HG02588 (cell line): ENCODE measurements around the gene CEBPA.

ENCODE experiments used
- ATAC-seq: cut with Tn5 transposase; IDR thresholded peaks from one replicate; pipeline ENCODE4 v1.9.1; 2021; ENCODE audit warnings: mild to moderate bottlenecking, moderate library complexity; ENCODE audit not compliant: unreplicated experiment

CEBPA gene

GRCh38 chr19:33289261-33289660, 13.1 kb downstream of the CEBPA start:
- ATAC-seq: no peak

DNA sequence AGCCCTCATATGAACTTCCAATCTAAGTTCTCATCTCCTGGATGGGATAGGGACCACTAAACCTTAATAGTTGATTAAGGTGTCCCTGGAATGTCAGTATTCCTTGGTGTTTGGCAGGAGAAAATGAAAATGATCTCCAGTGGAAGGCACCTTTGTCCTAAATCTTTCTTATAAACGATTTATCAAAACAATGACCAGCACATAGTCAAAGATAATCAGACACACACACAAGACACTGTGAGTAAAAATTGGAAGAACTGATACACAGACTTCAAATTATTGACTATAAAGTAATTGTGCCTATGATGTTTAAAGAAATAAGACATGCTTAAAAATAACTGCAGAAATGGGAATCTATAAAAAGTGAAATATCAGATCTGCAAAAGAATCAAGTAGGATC, 13.7 kb downstream of the CEBPA start:
- no peak for ATAC-seq

GRCh38 chr19:33287927-33288326, 14.4 kb downstream of the CEBPA start:
- ATAC-seq: no peak

DNA sequence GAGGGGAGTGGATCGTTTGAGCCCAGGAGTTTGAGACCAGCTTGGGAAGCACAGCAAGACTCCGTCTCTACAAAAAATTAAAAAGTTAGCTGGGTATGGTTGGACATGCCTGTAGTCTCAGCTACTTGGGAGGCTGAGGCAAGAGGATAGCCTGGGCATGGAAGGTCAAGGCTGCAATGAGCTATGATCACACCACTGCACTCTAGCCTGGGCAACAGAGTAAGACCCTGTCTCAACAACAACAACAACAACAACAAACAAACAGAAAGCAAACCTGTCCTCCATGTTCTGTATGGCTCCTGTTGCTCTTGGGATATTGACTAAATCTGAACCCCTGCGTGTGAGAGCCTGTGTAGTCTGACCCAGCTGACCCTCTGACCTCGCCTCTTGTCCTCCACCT, 14.9 kb downstream of the CEBPA start:
- ATAC-seq: no peak

- ATAC-seq: no peak
These were observed 15.4 kb downstream of the CEBPA start for GRCh38 chr19:33286899-33287298.

GRCh38 chr19:33285441-33285927, 16.9 kb downstream of the CEBPA start:
- ATAC-seq: no peak

DNA sequence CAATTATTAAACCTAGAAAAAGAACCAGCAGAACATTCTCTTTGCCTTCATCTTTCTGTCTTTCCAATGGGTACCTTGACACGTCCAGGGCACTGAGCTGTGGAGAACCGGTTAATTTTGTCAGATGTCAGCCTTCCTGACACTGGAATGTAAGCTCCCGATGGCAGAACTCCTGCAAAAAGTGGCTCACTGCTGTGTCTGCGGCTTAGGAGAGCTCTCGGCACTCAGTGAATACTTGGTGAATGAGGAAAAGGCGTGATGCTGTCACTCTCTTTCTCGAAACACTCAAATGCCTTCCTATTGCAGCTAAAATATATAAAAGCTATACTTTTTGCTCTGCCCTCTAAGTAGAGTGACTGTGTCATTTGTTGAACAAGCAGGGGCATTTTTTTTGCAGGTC, 17.6 kb downstream of the CEBPA start:
- ATAC-seq: no peak

- no peak for ATAC-seq
These were observed 18.1 kb downstream of the CEBPA start for GRCh38 chr19:33284146-33284643.

DNA sequence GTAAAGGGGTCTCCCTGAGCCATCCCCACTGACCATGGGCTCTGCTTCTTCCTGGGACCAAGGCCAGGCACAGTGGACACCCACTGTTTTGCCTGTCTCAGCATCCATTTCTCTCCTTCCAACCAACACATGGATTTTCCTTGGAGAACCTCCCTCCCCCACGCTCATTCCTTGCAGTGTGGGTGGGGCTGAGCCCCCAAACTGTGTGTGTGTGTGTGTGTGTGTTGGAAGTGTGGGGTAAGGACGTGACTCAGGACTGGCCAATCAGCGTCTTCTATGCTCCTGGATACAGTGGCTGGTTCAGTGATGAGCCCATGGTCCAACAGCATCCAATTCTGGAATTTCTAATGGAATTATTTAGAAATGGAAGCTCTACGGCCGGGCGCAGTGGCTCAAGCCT, 18.7 kb downstream of the CEBPA start:
- no peak for ATAC-seq

- ATAC-seq: no peak
These were observed 20.2 kb downstream of the CEBPA start for GRCh38 chr19:33282036-33282671.

- no peak for ATAC-seq
These were observed 20.9 kb downstream of the CEBPA start for GRCh38 chr19:33281296-33281926.

DNA sequence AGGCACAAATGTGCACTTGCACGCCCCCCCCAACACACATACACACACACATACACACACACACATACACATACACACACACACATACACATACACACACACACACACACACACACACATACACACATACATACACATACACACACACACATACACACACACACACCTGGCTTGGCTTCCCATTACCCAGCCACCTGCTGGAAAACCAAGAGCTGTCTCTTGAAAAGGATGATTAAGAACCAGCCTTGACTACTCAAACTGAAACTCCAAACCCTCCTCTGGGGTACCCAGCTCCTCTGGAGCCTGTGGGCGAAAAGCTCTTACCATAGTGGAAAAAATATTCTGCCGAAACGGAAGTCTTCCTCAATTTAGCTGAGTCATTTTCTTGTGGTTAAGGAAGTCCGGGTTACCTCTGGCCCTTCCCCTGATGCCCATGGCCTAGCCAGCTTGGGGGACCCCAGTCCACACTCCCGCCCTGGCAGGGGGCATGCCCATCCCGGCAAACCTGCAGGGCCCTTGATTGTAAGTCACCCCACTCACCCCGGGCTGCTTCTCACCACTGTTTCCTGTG, 21.9 kb downstream of the CEBPA start:
- ATAC-seq: no peak

DNA sequence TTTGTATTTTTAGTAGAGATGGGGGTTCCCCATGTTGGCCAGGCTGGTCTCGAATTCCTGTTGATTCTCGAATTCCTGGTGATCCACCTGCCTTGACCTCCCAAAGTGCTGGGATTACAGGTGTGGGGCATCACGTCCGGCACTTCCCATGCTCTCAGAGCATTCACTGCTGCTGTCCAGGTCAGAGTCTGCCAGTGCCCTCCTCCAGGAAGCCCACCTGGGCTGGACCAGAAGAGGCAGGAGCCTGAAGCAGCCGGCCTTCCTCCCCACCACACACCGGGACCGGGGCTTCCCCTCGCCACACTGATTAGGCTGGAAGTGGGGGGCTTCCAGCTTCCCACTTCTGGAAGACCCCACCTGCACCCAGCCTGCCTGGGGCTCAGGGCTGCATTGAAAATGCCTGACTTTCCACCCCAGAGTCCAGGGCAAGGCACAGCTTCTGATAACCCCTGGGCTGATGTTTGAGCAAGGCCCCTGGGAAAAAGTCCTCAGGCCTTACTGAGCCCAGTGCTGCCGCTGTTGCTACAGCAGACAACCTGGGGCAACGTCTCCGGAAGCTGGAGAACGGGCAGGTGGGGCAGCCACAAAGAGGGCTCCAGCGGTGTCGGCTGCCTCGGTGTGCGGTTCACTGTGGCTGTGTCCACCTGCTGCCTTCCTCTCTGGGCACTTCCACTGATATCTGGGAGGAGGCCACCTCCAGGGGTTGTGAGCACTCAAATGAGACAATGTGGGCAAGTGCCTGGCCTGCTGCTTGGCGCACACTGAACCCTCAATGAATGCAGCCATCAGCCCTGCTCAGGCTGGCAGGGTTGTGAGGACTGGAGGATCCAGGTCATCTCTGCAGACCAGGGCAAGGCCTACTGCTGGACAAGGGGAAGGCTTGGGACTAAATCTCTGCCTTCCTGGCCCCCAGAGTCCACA, 22.6 kb downstream of the CEBPA start:
- ATAC-seq: no peak

DNA sequence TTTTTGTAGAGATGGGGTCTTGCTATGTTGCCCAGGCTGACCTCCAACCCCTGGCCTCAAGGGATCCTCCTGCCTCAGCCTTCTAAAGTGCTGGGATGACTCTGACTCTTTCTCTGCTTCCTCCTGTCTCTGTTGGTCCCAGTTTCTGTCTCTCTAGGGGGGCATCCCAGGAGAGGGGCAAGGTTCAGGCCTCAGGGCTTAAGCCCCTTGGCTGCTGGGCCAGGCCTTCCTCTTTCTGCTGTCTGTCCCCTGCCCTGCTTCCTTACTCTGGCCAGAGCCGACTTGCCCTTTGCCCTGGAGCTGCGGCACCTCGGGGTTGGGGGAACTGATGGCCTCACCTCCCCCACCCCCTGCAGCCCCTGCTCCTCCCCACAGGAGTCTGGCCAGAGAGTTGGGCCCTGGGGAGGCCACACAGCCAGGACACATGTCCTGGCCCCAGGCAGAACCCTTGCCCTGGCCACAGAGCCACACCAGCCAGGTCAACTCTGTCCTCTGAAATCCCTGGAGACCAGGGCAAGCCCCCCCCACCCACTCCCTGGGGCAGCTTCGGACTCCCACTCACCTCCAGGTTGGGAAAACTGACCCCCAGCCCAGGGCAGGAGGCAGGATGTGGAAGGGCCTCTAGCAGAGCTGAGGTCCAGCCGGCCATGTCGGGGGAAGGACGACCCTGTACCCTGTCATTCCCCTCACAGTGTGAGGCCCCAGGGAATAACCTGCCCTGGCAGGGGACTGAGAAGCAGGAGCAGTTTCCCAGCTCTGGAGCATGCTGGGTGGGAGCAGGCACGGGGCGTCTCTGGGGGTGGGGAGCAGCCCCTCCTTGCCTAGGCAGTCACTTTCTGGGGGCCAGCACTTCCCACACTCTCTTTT, 23.7 kb downstream of the CEBPA start:
- ATAC-seq: no peak

DNA sequence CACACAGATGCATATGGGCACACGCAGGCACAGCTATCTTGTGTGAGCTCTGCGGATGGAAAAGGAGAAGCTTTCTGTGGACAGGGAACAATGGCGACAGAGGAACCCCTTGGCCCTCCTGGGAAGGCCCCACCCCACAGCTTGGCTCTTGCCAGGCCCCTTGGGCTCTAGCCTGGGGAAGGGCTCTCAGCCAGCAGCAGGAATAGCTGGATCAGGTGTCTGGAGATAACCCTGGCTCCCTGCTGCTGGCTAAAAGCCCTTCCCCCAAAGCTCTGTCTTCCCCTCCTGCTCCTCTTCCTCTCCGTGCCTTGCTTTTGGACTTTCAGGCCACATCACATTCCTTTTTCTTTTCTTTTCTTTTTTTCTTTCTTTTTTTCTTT, 24.3 kb downstream of the CEBPA start:
- no peak for ATAC-seq

DNA sequence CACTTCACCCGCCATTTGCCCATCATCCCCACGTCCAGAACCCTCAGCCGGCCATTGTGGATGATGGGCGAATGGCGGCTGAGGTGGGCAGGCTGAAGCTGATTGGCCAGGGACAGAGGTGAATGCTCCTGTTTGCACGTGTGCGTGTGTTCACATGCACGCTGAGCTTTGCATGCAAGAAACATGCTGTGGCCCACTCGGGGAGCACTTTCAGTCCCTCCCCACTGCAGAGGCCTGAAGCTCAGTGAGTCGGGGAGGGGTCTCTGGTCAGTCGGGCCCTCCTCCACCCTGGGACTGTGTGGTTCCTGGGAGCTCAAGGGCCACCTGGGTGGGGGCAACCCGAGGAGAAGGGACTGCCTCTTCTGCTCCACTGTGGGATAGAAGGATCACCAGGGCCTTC, 24.9 kb downstream of the CEBPA start:
- ATAC-seq: no peak

GRCh38 chr19:33275933-33276619, 26.3 kb downstream of the CEBPA start:
- no peak for ATAC-seq

GRCh38 chr19:33275559-33275932, 26.8 kb downstream of the CEBPA start:
- no peak for ATAC-seq

- no peak for ATAC-seq
These were observed 27.4 kb downstream of the CEBPA start for GRCh38 chr19:33274663-33275558.
